ENCODE measurements around the gene ADORA2B. TPM values are rescaled to one million over a fixed set of nuclear protein-coding genes. Genes with fewer than 3 reads are reported as not detected.
"Not testable (repeated sequence)": the region's sequence is repeated elsewhere in the genome, so short reads cannot be mapped to it uniquely, and the experiment has no call there.

The ADORA2B gene
- total RNA-seq (1.2 TPM), polyA plus RNA-seq (1.1 TPM)
- long read RNA-seq, donor 1, partial matches to known transcripts = 0 of 1 reads
- long read RNA-seq, donor 1, other reads (novel, unspliced or antisense) = 0 of 1 reads
- long read RNA-seq, donor 2 = 0 reads
- long read RNA-seq, donor 3, partial matches to known transcripts = 0 of 2 reads
- long read RNA-seq, donor 3, other reads (novel, unspliced or antisense) = 0 of 2 reads
- long read RNA-seq, donor 4, partial matches to known transcripts = 0 of 1 reads
- long read RNA-seq, donor 4, other reads (novel, unspliced or antisense) = 0 of 1 reads
- long read RNA-seq, donor 5, partial matches to known transcripts = 0 of 5 reads
- long read RNA-seq, donor 5, other reads (novel, unspliced or antisense) = 0 of 5 reads
- long read RNA-seq, donor 6 = 0 reads
- long read RNA-seq, donor 7, partial matches to known transcripts = 0 of 1 reads
- long read RNA-seq, donor 7, other reads (novel, unspliced or antisense) = 0 of 1 reads
- long read RNA-seq, donor 8 = 0 reads
- long read RNA-seq, donor 9, partial matches to known transcripts = 0 of 1 reads
- long read RNA-seq, donor 9, other reads (novel, unspliced or antisense) = 0 of 1 reads
- long read RNA-seq, donor 10, partial matches to known transcripts = 0 of 1 reads
- long read RNA-seq, donor 10, other reads (novel, unspliced or antisense) = 0 of 1 reads

DNA sequence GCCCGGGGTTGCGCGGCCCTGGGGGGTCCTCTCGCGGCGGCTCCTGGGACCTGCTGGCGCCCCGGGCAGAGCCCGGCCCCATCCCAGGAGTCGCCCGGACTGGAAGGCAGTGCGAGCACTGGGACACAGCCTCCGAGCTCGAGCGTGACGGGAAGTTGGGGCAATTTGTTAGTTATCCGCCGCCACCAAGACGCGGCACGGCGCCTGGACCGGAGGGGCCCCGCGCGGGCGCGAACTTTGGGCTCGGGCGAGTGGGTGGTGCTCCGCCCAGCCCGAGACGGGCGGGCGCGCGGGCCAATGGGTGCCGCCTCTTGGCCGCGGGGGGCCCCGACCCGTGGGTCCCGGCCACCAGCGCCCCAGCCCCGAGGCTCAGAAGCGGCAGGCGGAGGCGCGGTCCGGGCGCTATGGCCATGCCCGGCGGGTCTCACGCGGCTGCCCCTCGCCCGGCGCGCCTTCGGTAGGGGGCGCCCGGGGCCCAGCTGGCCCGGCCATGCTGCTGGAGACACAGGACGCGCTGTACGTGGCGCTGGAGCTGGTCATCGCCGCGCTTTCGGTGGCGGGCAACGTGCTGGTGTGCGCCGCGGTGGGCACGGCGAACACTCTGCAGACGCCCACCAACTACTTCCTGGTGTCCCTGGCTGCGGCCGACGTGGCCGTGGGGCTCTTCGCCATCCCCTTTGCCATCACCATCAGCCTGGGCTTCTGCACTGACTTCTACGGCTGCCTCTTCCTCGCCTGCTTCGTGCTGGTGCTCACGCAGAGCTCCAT lies at the start of gene ADORA2B:
ADORA2B (plus strand) TSS at position 372 of the 768 bp plus-strand sequence; CDS start at position 491, 119 bp downstream.
- DNase-seq (ENCODE audit: low read depth in 6 of 9, low spot score in 9 of 9) = peak in 2 of 9 donors; percentile 28 to 35
- 1% methylated on average over 88 of the region's 88 CpGs for WGBS
- H3K9me3 ChIP-seq (ENCODE audit: control insufficient read depth in 2 of 2, insufficient read depth in 1 of 2, low read length in 1 of 2) = peaks cover 0 to 1% of the 10 kb centered on the region in 2 donors
- peak within 1 kb of the TSS; percentile 22 to 54 for H3K4me3 ChIP-seq (ENCODE audit: low read length in 2 of 2)
- no peaks in the 10 kb centered on the region for H3K36me3 ChIP-seq (ENCODE audit: control insufficient read depth in 2 of 2, insufficient read depth in 2 of 2, low read length in 1 of 2)
- no peak within 1 kb of the TSS for H3K27ac ChIP-seq (ENCODE audit: low read depth in 1 of 2, low read length in 1 of 2)
- peaks cover 8 to 15% of the 10 kb centered on the region in 2 donors for H3K4me1 ChIP-seq (ENCODE audit: control insufficient read depth in 2 of 2, insufficient read depth in 2 of 2, low read length in 2 of 2)
- H3K27me3 ChIP-seq (ENCODE audit: control insufficient read depth in 2 of 2, insufficient read depth in 1 of 2, low read length in 1 of 2) = peaks cover 29 to 55% of the 10 kb centered on the region in 2 donors

DNA sequence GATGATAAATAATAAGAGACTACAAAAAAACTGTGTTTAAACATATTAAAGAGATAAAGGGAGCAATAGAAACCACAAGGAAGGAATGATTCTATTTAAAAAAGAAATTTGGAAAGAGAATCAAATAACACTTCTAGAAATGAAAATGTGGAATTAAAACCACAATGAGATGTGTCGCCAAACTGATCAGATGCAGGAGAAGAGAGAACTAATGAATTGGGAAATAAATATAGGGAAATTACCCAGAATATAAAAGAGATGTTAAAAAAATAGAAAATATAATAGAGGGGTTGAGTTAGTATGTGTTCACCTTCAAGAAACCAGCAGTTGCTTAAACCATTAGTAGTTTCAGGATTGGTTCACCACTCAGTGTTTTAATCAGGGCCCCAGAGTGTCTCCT lies 48.7 kb upstream of the ADORA2B start:
- DNase-seq (ENCODE audit: low read depth in 6 of 9, low spot score in 9 of 9) = no peak
- Histone ChIP-seq H3K9me3 (ENCODE audit: control insufficient read depth in 2 of 2, insufficient read depth in 1 of 2, low read length in 1 of 2) (no peaks in the 10 kb centered on the region), H3K4me1 (ENCODE audit: control insufficient read depth in 2 of 2, insufficient read depth in 2 of 2, low read length in 2 of 2) (peaks cover 0 to 2% of the 10 kb centered on the region in 2 donors), H3K36me3 (ENCODE audit: control insufficient read depth in 2 of 2, insufficient read depth in 2 of 2, low read length in 1 of 2) (no peaks in the 10 kb centered on the region), H3K4me3 (ENCODE audit: low read length in 2 of 2) (no peak overlapping the region), H3K27ac (ENCODE audit: low read depth in 1 of 2, low read length in 1 of 2) (no peak overlapping the region), H3K27me3 (ENCODE audit: control insufficient read depth in 2 of 2, insufficient read depth in 1 of 2, low read length in 1 of 2) (no peaks in the 10 kb centered on the region)
- WGBS = 98% methylated on average over 1 of the region's 1 CpG

DNA sequence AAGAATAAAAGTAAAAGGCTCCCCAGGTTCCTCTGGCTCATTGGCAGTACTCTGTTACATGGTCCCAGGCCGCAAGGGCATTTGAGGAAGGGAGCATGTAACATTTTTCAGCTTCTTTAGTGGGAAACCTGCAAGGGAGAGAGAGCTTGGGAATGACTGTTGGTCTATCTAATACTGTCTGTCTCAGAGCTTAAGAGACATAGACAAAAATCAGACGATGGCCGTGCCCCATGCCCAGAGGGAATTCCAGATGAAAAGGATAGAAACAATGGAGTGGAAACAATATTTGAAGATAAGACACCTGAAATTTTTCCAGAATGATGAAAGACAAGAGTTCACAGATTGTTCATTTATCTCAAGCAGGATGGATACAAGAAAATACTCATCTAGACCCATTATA lies 48.1 kb upstream of the ADORA2B start:
- H3K9me3 ChIP-seq (ENCODE audit: control insufficient read depth in 2 of 2, insufficient read depth in 1 of 2, low read length in 1 of 2) = no peaks in the 10 kb centered on the region
- H3K36me3 ChIP-seq (ENCODE audit: control insufficient read depth in 2 of 2, insufficient read depth in 2 of 2, low read length in 1 of 2) = no peaks in the 10 kb centered on the region
- no peaks in the 10 kb centered on the region for H3K27me3 ChIP-seq (ENCODE audit: control insufficient read depth in 2 of 2, insufficient read depth in 1 of 2, low read length in 1 of 2)
- H3K27ac ChIP-seq (ENCODE audit: low read depth in 1 of 2, low read length in 1 of 2) = no peak overlapping the region
- H3K4me1 ChIP-seq (ENCODE audit: control insufficient read depth in 2 of 2, insufficient read depth in 2 of 2, low read length in 2 of 2) = peaks cover 0 to 2% of the 10 kb centered on the region in 2 donors
- H3K4me3 ChIP-seq (ENCODE audit: low read length in 2 of 2) = no peak overlapping the region
- DNase-seq (ENCODE audit: low read depth in 6 of 9, low spot score in 9 of 9) = no peak
- 98% methylated on average over 3 of the region's 3 CpGs for WGBS

DNA sequence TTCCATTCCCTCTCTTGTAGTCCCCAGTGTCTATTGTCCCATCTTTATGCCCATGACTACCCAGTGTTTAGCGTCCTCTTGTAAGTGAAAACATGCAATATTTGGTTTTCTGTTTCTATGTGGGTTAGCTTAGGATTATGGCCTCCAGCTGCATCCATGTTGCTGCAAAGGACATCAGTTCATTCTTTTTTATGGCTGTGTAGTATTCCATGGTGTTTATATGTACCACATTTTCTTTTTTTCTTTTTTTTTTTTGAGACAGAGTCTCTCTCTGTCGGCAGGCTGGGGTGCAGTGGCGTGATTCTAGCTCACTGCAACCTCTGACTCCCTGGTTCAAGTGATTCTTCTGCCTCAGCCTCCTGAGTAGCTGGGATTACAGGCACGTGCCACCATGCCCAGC lies 45.3 kb upstream of the ADORA2B start:
- H3K36me3 ChIP-seq (ENCODE audit: control insufficient read depth in 2 of 2, insufficient read depth in 2 of 2, low read length in 1 of 2); H3K27ac ChIP-seq (ENCODE audit: low read depth in 1 of 2, low read length in 1 of 2); H3K27me3 ChIP-seq (ENCODE audit: control insufficient read depth in 2 of 2, insufficient read depth in 1 of 2, low read length in 1 of 2); DNase-seq (ENCODE audit: low read depth in 6 of 9, low spot score in 9 of 9); H3K4me1 ChIP-seq (ENCODE audit: control insufficient read depth in 2 of 2, insufficient read depth in 2 of 2, low read length in 2 of 2); H3K9me3 ChIP-seq (ENCODE audit: control insufficient read depth in 2 of 2, insufficient read depth in 1 of 2, low read length in 1 of 2); H3K4me3 ChIP-seq (ENCODE audit: low read length in 2 of 2): not testable (repeated sequence)
- WGBS = 99% methylated on average over 4 of the region's 4 CpGs

DNA sequence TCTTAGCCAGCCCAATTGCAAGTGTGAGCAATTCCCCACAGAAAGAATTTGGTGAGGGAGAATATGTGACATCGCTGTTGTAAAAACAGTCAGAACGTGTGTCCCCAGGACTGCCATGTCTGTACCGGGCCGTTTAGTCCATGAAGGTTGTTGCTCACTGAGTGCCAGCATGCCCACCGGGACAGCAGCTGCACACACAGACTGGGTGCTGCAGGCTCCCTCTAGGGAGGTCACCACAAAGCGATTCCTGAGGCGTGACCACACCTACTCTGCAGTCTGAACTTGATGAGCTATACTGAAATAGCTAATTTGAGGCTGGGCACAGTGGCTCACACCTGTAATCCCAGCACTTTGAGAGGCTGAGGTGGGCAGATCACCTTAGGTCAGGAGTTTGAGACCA lies 44.1 kb upstream of the ADORA2B start:
- no peaks in the 10 kb centered on the region for H3K27me3 ChIP-seq (ENCODE audit: control insufficient read depth in 2 of 2, insufficient read depth in 1 of 2, low read length in 1 of 2)
- H3K4me3 ChIP-seq (ENCODE audit: low read length in 2 of 2) = no peak overlapping the region
- 88% methylated on average over 7 of the region's 7 CpGs for WGBS
- no peak overlapping the region for H3K27ac ChIP-seq (ENCODE audit: low read depth in 1 of 2, low read length in 1 of 2)
- H3K36me3 ChIP-seq (ENCODE audit: control insufficient read depth in 2 of 2, insufficient read depth in 2 of 2, low read length in 1 of 2) = no peaks in the 10 kb centered on the region
- H3K4me1 ChIP-seq (ENCODE audit: control insufficient read depth in 2 of 2, insufficient read depth in 2 of 2, low read length in 2 of 2) = peaks cover 0 to 2% of the 10 kb centered on the region in 2 donors
- H3K9me3 ChIP-seq (ENCODE audit: control insufficient read depth in 2 of 2, insufficient read depth in 1 of 2, low read length in 1 of 2) = no peaks in the 10 kb centered on the region
- no peak for DNase-seq (ENCODE audit: low read depth in 6 of 9, low spot score in 9 of 9)

DNA sequence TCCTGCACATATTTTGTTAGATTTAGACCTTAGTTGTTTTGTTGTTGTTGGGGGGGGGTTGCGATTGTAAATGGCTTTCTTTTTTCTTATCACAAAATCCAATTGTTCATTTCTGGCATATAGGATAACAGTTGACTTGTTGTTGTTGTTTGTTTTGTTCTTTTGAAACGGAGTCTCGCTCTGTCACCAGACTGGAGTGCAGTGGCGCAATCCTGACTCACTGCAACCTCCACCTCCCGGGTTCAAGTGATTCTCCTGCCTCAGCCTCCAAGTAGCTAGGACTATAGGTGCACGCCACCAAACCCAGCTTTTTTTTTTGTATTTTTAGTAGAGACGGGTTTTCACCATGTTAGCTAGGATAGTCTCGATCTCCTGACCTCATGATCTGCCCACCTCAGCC lies 39.7 kb upstream of the ADORA2B start:
- not testable (repeated sequence) for H3K4me3 ChIP-seq (ENCODE audit: low read length in 2 of 2); H3K4me1 ChIP-seq (ENCODE audit: control insufficient read depth in 2 of 2, insufficient read depth in 2 of 2, low read length in 2 of 2); H3K27me3 ChIP-seq (ENCODE audit: control insufficient read depth in 2 of 2, insufficient read depth in 1 of 2, low read length in 1 of 2); H3K36me3 ChIP-seq (ENCODE audit: control insufficient read depth in 2 of 2, insufficient read depth in 2 of 2, low read length in 1 of 2); H3K9me3 ChIP-seq (ENCODE audit: control insufficient read depth in 2 of 2, insufficient read depth in 1 of 2, low read length in 1 of 2); DNase-seq (ENCODE audit: low read depth in 6 of 9, low spot score in 9 of 9); H3K27ac ChIP-seq (ENCODE audit: low read depth in 1 of 2, low read length in 1 of 2)
- 97% methylated on average over 8 of the region's 8 CpGs for WGBS

DNA sequence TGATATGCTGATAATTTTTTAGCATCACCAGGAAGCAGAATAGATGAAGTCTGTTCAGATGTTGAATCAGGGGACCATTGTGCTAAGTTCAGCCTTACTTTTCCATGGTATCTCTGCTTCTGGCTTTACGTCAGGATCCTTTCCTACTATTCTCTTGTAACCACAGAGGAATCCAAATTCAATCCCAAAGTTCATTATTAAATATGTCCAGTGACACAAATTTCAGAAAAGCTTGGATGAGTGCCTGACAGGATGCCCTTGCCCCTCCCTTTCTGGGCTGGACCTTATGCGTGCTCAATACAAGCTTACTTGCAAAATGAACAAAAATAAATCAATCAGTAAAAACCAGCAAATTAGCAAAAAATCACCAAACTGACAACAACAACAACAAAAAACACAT lies 37.6 kb upstream of the ADORA2B start:
- H3K9me3 ChIP-seq (ENCODE audit: control insufficient read depth in 2 of 2, insufficient read depth in 1 of 2, low read length in 1 of 2) = no peaks in the 10 kb centered on the region
- DNase-seq (ENCODE audit: low read depth in 6 of 9, low spot score in 9 of 9) = no peak
- no peak overlapping the region for H3K4me3 ChIP-seq (ENCODE audit: low read length in 2 of 2)
- no peak overlapping the region for H3K27ac ChIP-seq (ENCODE audit: low read depth in 1 of 2, low read length in 1 of 2)
- WGBS = 97% methylated on average over 2 of the region's 2 CpGs
- H3K36me3 ChIP-seq (ENCODE audit: control insufficient read depth in 2 of 2, insufficient read depth in 2 of 2, low read length in 1 of 2) = no peaks in the 10 kb centered on the region
- H3K4me1 ChIP-seq (ENCODE audit: control insufficient read depth in 2 of 2, insufficient read depth in 2 of 2, low read length in 2 of 2) = no peaks in the 10 kb centered on the region
- H3K27me3 ChIP-seq (ENCODE audit: control insufficient read depth in 2 of 2, insufficient read depth in 1 of 2, low read length in 1 of 2) = no peaks in the 10 kb centered on the region

DNA sequence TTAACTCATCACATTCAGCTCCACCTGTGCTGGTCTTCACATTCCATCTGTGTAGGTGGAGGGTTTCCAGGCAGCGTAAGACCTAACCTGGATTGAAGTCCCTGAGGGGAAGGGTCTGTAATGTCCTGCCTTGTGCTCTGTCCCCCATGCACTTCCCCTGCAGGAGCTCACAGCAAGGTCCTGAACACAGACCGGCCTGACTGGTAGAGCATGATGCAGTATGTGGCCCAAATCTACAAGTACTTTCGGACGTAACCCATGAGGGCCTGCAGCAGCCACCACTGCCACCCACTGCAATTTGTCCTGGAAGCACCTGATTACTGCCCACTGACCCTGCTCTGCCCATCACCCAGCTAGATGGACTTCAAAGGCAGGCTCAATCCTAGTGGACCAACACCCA lies 36.6 kb upstream of the ADORA2B start:
- WGBS = 96% methylated on average over 4 of the region's 4 CpGs
- DNase-seq (ENCODE audit: low read depth in 6 of 9, low spot score in 9 of 9) = no peak

DNA sequence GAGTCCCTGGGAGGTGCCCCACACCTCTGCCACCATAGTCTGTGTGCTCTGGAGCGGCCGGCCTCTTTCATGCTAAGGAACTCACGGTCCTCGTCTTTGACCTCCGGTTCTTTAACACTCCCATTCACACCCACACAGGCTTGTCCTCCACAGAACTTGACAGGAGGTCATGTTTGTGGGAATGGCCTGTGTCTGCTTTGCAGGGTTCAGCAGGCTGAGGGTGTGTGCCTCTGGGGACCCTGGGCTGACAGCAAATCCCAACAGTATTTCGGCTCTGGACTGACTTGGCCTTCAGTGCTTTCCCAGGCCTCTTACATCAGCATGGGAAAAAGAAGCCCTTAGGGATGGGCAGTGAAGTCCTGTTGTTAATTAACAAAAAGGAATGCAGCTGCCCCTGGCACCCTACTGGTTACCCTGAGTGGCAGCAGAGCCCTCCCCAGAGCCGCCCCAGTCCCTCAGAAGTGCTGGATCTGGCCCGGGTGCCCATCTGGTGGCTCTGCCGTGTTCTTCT lies 35.4 kb upstream of the ADORA2B start:
- no peaks in the 10 kb centered on the region for H3K36me3 ChIP-seq (ENCODE audit: control insufficient read depth in 2 of 2, insufficient read depth in 2 of 2, low read length in 1 of 2)
- H3K27me3 ChIP-seq (ENCODE audit: control insufficient read depth in 2 of 2, insufficient read depth in 1 of 2, low read length in 1 of 2) = no peaks in the 10 kb centered on the region
- H3K27ac ChIP-seq (ENCODE audit: low read depth in 1 of 2, low read length in 1 of 2) = no peak overlapping the region
- H3K9me3 ChIP-seq (ENCODE audit: control insufficient read depth in 2 of 2, insufficient read depth in 1 of 2, low read length in 1 of 2) = no peaks in the 10 kb centered on the region
- no peaks in the 10 kb centered on the region for H3K4me1 ChIP-seq (ENCODE audit: control insufficient read depth in 2 of 2, insufficient read depth in 2 of 2, low read length in 2 of 2)
- DNase-seq (ENCODE audit: low read depth in 6 of 9, low spot score in 9 of 9) = no peak
- 97% methylated on average over 9 of the region's 9 CpGs for WGBS
- no peak overlapping the region for H3K4me3 ChIP-seq (ENCODE audit: low read length in 2 of 2)

More for the DNA sequence above, 36.6 kb upstream of the ADORA2B start:
- Histone ChIP-seq H3K36me3 (ENCODE audit: control insufficient read depth in 2 of 2, insufficient read depth in 2 of 2, low read length in 1 of 2) (no peaks in the 10 kb centered on the region), H3K27ac (ENCODE audit: low read depth in 1 of 2, low read length in 1 of 2) (no peak overlapping the region), H3K9me3 (ENCODE audit: control insufficient read depth in 2 of 2, insufficient read depth in 1 of 2, low read length in 1 of 2) (no peaks in the 10 kb centered on the region), H3K27me3 (ENCODE audit: control insufficient read depth in 2 of 2, insufficient read depth in 1 of 2, low read length in 1 of 2) (no peaks in the 10 kb centered on the region), H3K4me3 (ENCODE audit: low read length in 2 of 2) (no peak overlapping the region), H3K4me1 (ENCODE audit: control insufficient read depth in 2 of 2, insufficient read depth in 2 of 2, low read length in 2 of 2) (no peaks in the 10 kb centered on the region)
